Neural progenitor cell (in vitro differentiated cells): ENCODE results near the gene PKP2.

ENCODE experiments used
- EZH2 ChIP-seq: fragments of 200-600 bp; sonication (generic); IDR thresholded peaks from 2 replicates; pipeline ENCODE4 v1.6.1; 2017; ENCODE audit warnings: antibody characterized with exemption, mild to moderate bottlenecking, moderate library complexity
- EZH2phosphoT487 ChIP-seq: fragments of 200-600 bp; sonication (generic); IDR thresholded peaks from 2 replicates; pipeline ENCODE4 v1.6.1; 2017; ENCODE audit warnings: antibody characterized with exemption
- TF ChIP-seq, protein P1 (sequence below): fragments of 200-600 bp; sonication (generic); IDR thresholded peaks from 2 replicates; pipeline ENCODE4 v1.5.1; 2017; ENCODE audit warnings: antibody characterized with exemption, mild to moderate bottlenecking

DNA sequence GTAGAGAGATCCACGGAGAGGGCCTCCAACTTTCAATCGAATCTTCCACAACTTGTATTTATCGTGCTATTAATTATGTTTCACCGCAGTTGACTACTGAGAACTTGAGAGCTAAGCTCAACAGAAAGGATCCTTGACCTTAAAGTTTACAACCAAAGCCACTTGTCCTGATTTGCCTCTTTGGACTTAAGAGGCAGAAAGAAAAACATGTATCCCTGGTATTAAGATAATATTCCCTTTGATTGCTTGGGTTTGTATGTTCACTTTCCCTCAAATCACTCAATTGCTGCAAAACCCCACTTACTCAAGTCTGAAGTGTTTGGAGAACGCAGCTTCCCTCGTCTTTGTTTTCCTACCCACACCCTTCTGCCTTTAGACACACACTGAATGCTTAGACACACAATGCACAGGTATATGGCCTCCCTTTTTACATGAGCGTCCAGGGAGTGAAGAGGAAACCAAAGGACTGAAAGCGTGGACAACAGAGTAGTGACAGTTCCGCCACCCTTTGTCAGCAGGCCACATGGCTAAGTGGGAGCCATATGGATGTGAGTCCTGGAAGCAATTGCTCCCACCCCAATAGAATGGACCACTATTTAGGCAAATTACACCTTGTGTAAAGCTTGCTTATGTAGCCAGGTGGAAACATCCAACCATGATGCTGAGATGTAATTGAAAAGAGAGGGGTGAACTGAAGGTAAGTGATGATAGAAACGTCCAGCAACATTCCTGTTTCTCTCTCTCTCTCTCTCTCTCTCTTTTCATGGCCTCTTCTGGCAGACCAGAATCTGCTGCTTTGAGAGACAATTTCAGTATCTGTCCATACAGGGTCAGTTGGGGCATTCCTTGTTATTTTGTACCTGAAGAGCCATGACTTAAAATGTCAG, 1.4 kb upstream of the PKP2 start:
- TF ChIP-seq, protein P1, sequence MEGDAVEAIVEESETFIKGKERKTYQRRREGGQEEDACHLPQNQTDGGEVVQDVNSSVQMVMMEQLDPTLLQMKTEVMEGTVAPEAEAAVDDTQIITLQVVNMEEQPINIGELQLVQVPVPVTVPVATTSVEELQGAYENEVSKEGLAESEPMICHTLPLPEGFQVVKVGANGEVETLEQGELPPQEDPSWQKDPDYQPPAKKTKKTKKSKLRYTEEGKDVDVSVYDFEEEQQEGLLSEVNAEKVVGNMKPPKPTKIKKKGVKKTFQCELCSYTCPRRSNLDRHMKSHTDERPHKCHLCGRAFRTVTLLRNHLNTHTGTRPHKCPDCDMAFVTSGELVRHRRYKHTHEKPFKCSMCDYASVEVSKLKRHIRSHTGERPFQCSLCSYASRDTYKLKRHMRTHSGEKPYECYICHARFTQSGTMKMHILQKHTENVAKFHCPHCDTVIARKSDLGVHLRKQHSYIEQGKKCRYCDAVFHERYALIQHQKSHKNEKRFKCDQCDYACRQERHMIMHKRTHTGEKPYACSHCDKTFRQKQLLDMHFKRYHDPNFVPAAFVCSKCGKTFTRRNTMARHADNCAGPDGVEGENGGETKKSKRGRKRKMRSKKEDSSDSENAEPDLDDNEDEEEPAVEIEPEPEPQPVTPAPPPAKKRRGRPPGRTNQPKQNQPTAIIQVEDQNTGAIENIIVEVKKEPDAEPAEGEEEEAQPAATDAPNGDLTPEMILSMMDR, result no peak
- TF ChIP-seq EZH2, result no peak
- TF ChIP-seq EZH2phosphoT487, result no peak
